CD14-positive monocyte (primary cell): ENCODE measurements around the gene SPSB3. TPM values are rescaled to one million over a fixed set of nuclear protein-coding genes. Genes with fewer than 3 reads are reported as not detected.

Experiments
- DNase-seq, 3 donors: peaks; one replicate each; pipeline ENCODE4 v3.0.0-alpha.2; 2011 to 2022
- H2AFZ ChIP-seq: 2 replicates; pipeline ENCODE4 v1.6.0; 2012; ENCODE audit warnings: mild to moderate bottlenecking, low read depth, low read length, inconsistent platforms; ENCODE audit not compliant: insufficient read depth, poor library complexity, severe bottlenecking
- H3K27ac ChIP-seq, 2 donors: 1 replicate in 1 of 2; 2 replicates in 1 of 2; pipeline ENCODE4 v1.5.1; 2012 to 2013; ENCODE audit warnings: low read length in 2 of 2, control low read depth in 1 of 2, inconsistent platforms in 1 of 2, low read depth in 1 of 2, mild to moderate bottlenecking in 1 of 2
- H3K27me3 ChIP-seq, 2 donors: one replicate each; pipeline versions ENCODE4 v1.6.0 to v1.6.1; 2011 to 2013; ENCODE audit warnings: low read length in 2 of 2; ENCODE audit not compliant: control insufficient read depth in 2 of 2, insufficient read depth in 2 of 2
- H3K36me3 ChIP-seq, 2 donors: replicated peaks in 1 of 2; 1 replicate in 1 of 2; 2 replicates in 1 of 2; pipeline versions ENCODE4 v1.5.1 to v1.6.1; 2012 to 2013; ENCODE audit warnings: low read length in 2 of 2, control low read depth in 1 of 2, inconsistent platforms in 1 of 2, mild to moderate bottlenecking in 1 of 2; ENCODE audit not compliant: insufficient read depth in 2 of 2, control insufficient read depth in 1 of 2
- H3K4me1 ChIP-seq, 2 donors: 1 replicate in 1 of 2; 2 replicates in 1 of 2; pipeline versions ENCODE4 v1.5.1 to v1.6.1; 2012 to 2013; ENCODE audit warnings: low read length in 2 of 2, control low read depth in 1 of 2, inconsistent platforms in 1 of 2, mild to moderate bottlenecking in 1 of 2, moderate library complexity in 1 of 2; ENCODE audit not compliant: insufficient read depth in 2 of 2, control insufficient read depth in 1 of 2
- H3K4me2 ChIP-seq: replicated peaks from 2 replicates; pipeline ENCODE3; 2012; ENCODE audit warnings: low read length, moderate library complexity, mild to moderate bottlenecking; ENCODE audit not compliant: poor library complexity, severe bottlenecking; ENCODE audit errors: extremely low read depth
- H3K4me3 ChIP-seq, 3 experiments: fragments of 200-600 bp in 1 of 3; sonication (generic) in 1 of 3; replicated peaks in 1 of 3; 1 replicate in 2 of 3; 2 replicates in 1 of 3; pipeline ENCODE4 v1.5.1; 2011 to 2013; ENCODE audit warnings: low read length in 3 of 3, mild to moderate bottlenecking in 3 of 3, control low read depth in 2 of 3, low read depth in 2 of 3, inconsistent platforms in 1 of 3, moderate library complexity in 1 of 3
- H3K79me2 ChIP-seq: 2 replicates; pipeline ENCODE4 v1.6.0; 2012; ENCODE audit warnings: mild to moderate bottlenecking, control low read depth, inconsistent platforms, low read length, moderate library complexity; ENCODE audit not compliant: insufficient read depth
- H3K9ac ChIP-seq: 2 replicates; pipeline ENCODE4 v1.6.0; 2017; ENCODE audit warnings: low read length, mild to moderate bottlenecking; ENCODE audit not compliant: insufficient read depth, poor library complexity, severe bottlenecking
- H3K9me3 ChIP-seq, 2 donors: replicated peaks in 1 of 2; 1 replicate in 1 of 2; 2 replicates in 1 of 2; pipeline versions ENCODE4 v1.5.1 to v1.6.1; 2012 to 2013; ENCODE audit warnings: low read length in 2 of 2, control low read depth in 1 of 2; ENCODE audit not compliant: control insufficient read depth in 1 of 2, insufficient read depth in 1 of 2
- H4K20me1 ChIP-seq: 2 replicates; pipeline ENCODE4 v1.6.0; 2012; ENCODE audit warnings: mild to moderate bottlenecking, low read length, control low read depth, moderate library complexity; ENCODE audit not compliant: insufficient read depth
- H3K27ac Mint-ChIP-seq, 7 donors: one replicate each; pipeline ENCODE4 v1.8.0; 2020; ENCODE audit warnings: mild to moderate bottlenecking in 7 of 7, mixed read lengths in 7 of 7, moderate library complexity in 6 of 7, inconsistent platforms in 2 of 7
- H3K27me3 Mint-ChIP-seq, 3 donors: one replicate each; pipeline ENCODE4 v1.8.0; 2021 to 2022; ENCODE audit warnings: low read depth in 3 of 3, mild to moderate bottlenecking in 3 of 3, mixed read lengths in 3 of 3, moderate library complexity in 3 of 3, inconsistent platforms in 1 of 3
- H3K36me3 Mint-ChIP-seq, 2 donors: one replicate each; pipeline ENCODE4 v1.8.0; 2020; ENCODE audit warnings: mixed read lengths in 2 of 2, inconsistent platforms in 1 of 2, mild to moderate bottlenecking in 1 of 2
- H3K4me1 Mint-ChIP-seq: one replicate; pipeline ENCODE4 v1.8.0; 2020; ENCODE audit warnings: mild to moderate bottlenecking, mixed read lengths
- H3K4me3 Mint-ChIP-seq, 2 donors: one replicate each; pipeline ENCODE4 v1.8.0; 2020; ENCODE audit warnings: mild to moderate bottlenecking in 2 of 2, mixed read lengths in 2 of 2, moderate library complexity in 1 of 2
- H3K9me3 Mint-ChIP-seq, 7 donors: one replicate each; pipeline ENCODE4 v1.8.0; 2020 to 2022; ENCODE audit warnings: mixed read lengths in 7 of 7, mild to moderate bottlenecking in 6 of 7, moderate library complexity in 6 of 7, inconsistent platforms in 2 of 7
- WGBS: methylation state at CpG from one replicate; pipeline ENCODE4 v1.1.5; 2013; ENCODE audit warnings: missing lambda C conversion rate; ENCODE audit not compliant: insufficient coverage; 5-methylcytosine and 5-hydroxymethylcytosine counted together
- intact Hi-C, 2 donors: fragments of 100-400 bp; cut with micrococcal nuclease; formaldehyde crosslinking; loops; one replicate each; pipeline versions ENCODE4 v1.15.0 to v1.15.1; 2023
- polyA plus RNA-seq, 3 donors: library from polyadenylated mRNA; depleted of rRNA in 1 of 3; unstranded in 2 of 3; stranded (reverse) in 1 of 3; fragments of 300-500 nt in 2 of 3; fragments of >200 nt in 1 of 3; fragmentation: Illumina TruSeq in 2 of 3; gene quantifications; 1 replicate in 2 of 3; 2 replicates in 1 of 3; pipeline ENCODE4 v1.2.3, GENCODE V29; 2012 to 2021
- TF ChIP-seq, protein P1 (sequence below): fragments of 200-600 bp; IDR thresholded peaks from one replicate; pipeline ENCODE4 v1.8.0; 2022; ENCODE audit warnings: antibody characterized with exemption, mild to moderate bottlenecking

The SPSB3 gene
- polyA plus RNA-seq, 3 donors, result 36.8 to 151 (median 40.2) TPM

DNA sequence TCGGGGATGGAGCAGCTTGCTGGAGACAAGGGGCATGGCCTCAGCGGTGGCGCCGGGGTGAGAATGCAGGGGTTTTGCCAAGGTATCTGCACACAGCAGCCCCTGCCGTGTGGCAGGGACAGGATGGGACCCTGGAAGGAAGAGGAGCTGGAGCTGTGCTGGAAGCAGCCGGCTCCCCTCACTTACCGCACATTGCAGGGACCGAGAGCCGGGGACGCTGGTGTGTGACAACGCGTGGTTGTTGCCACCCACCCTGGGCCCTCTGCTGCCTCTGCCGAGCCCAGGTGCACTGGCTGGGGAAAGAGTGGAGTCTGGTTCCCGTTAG, 3.4 kb upstream of the SPSB3 start:
- intact Hi-C loops, result loop anchor here in 1 of 2 donors (10.0 kb wide), 2 partner anchors 81 to 361 kb away; partner anchors contain the start of genes MAPK8IP3 and UQCC4
- WGBS, result 99% methylated on average over 14 of the region's 14 CpGs
- Histone ChIP-seq H3K27ac (no peak overlapping the region), H3K27me3 (no peaks in the 10 kb centered on the region), H2AFZ (no peak overlapping the region), H3K79me2 (peaks cover 49% of the 10 kb centered on the region), H3K4me2 (no peak overlapping the region), H3K4me3 (no peak overlapping the region), H3K9ac (no peak overlapping the region), H4K20me1 (peaks cover 46% of the 10 kb centered on the region), H3K4me1 (peaks cover 23 to 28% of the 10 kb centered on the region in 2 donors), H3K9me3 (no peaks in the 10 kb centered on the region), H3K36me3 (peaks cover 40 to 43% of the 10 kb centered on the region in 2 donors)
- TF ChIP-seq, protein P1, sequence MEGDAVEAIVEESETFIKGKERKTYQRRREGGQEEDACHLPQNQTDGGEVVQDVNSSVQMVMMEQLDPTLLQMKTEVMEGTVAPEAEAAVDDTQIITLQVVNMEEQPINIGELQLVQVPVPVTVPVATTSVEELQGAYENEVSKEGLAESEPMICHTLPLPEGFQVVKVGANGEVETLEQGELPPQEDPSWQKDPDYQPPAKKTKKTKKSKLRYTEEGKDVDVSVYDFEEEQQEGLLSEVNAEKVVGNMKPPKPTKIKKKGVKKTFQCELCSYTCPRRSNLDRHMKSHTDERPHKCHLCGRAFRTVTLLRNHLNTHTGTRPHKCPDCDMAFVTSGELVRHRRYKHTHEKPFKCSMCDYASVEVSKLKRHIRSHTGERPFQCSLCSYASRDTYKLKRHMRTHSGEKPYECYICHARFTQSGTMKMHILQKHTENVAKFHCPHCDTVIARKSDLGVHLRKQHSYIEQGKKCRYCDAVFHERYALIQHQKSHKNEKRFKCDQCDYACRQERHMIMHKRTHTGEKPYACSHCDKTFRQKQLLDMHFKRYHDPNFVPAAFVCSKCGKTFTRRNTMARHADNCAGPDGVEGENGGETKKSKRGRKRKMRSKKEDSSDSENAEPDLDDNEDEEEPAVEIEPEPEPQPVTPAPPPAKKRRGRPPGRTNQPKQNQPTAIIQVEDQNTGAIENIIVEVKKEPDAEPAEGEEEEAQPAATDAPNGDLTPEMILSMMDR, result no peak
- Mint-ChIP-seq H3K4me1 (peaks cover 23% of the 10 kb centered on the region), H3K27ac (no peak overlapping the region), H3K4me3 (no peak overlapping the region), H3K9me3 (no peaks in the 10 kb centered on the region), H3K27me3 (no peaks in the 10 kb centered on the region), H3K36me3 (peaks cover 18 to 52% of the 10 kb centered on the region in 2 donors)
- DNase-seq, result no peak

DNA sequence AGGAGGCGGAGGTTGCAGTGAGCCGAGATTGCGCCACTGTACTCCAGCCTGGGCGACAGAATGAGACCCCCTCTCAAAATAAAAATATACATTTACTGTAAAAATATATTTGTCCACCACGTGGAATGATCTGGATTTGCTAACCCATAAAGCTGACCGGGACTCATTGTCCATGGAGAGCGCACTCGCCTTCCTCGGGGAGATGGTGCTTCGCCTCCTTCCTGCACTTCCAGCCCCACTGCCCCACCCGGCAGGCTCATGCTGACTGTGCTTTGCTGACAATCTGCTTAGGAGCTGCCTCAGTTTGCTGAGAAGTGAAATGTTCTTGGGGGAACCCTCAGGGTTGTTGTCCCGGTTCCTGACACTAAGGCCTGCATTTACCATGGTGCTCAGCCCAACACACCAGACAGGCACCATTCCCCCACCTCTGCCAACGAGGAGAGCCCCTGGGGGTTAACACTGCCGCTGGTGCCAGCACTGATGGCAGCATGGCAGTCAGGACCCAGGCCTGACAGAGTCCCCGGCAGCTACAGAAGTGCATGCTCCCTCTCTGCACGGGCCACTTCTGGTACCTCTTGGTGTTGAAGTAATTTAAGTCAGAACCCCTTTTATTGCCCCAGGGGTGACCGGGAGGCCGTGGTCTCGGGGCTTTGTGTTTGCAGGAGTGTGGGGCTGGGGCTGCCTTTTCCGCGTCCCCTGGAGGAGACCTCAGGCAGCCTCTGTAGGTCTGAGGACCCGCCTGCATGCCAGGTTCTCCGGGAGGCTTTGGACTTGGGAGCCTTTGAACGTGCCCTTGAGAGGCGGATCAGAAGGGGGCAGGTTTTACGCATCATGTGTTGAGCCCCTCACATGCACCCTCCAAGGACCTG, 2.8 kb upstream of the SPSB3 start:
- TF ChIP-seq, protein P1, result no peak
- no peaks in the 10 kb centered on the region for H3K27me3 ChIP-seq
- no peak overlapping the region for H3K27ac ChIP-seq
- H3K9ac ChIP-seq, result no peak overlapping the region
- Mint-ChIP-seq H3K27me3 (no peaks in the 10 kb centered on the region), H3K4me1 (peaks cover 25% of the 10 kb centered on the region), H3K4me3 (no peak overlapping the region), H3K27ac (peak overlapping the region in 2 of 7 donors; percentile 50 to 68), H3K9me3 (no peaks in the 10 kb centered on the region), H3K36me3 (peaks cover 16 to 53% of the 10 kb centered on the region in 2 donors)
- H4K20me1 ChIP-seq, result peaks cover 52% of the 10 kb centered on the region
- peaks cover 25 to 33% of the 10 kb centered on the region in 2 donors for H3K4me1 ChIP-seq
- 97% methylated on average over 20 of the region's 26 CpGs for WGBS
- H3K4me2 ChIP-seq, result no peak overlapping the region
- DNase-seq, result no peak
- intact Hi-C loops, result loop anchor here (5.0 to 10.0 kb wide), 4 partner anchors 42 to 360 kb away; partner anchors contain the start of genes FAHD1 (in 1 of the 2), HAGH (in 1 of the 2), MAPK8IP3 (in 1 of the 2) and NTHL1 (in 1 of the 2)
- H3K79me2 ChIP-seq, result peaks cover 55% of the 10 kb centered on the region
- H3K9me3 ChIP-seq, result no peaks in the 10 kb centered on the region
- H2AFZ ChIP-seq, result no peak overlapping the region
- peaks cover 37% of the 10 kb centered on the region in 2 donors for H3K36me3 ChIP-seq
- no peak overlapping the region for H3K4me3 ChIP-seq
